ENCODE data around the gene SATB1. TPM values are rescaled to one million over a fixed set of nuclear protein-coding genes. Genes with fewer than 3 reads are reported as not detected.

SATB1 gene
- total RNA-seq, 2 donors from 2014 or later: 33.0 to 48.7 TPM

GRCh38 chr3:18346097-18346496 is 79.0 kb downstream of the SATB1 start:
- Histone ChIP-seq H3K36me3 (no peaks in the 10 kb centered on the region), H3K4me3 (no peak overlapping the region), H3K4me1 (ENCODE audit: control insufficient read depth in 1 of 2, low read depth in 2 of 2) (peaks cover 0 to 7% of the 10 kb centered on the region in 2 donors), H3K27me3 (replicated peaks; ENCODE audit: insufficient read depth) (no peaks in the 10 kb centered on the region), H3K27ac (no peak overlapping the region), H3K9me3 (no peaks in the 10 kb centered on the region)
- no peak for DNase-seq (ENCODE audit: low spot score)
- TF ChIP-seq, protein P1, sequence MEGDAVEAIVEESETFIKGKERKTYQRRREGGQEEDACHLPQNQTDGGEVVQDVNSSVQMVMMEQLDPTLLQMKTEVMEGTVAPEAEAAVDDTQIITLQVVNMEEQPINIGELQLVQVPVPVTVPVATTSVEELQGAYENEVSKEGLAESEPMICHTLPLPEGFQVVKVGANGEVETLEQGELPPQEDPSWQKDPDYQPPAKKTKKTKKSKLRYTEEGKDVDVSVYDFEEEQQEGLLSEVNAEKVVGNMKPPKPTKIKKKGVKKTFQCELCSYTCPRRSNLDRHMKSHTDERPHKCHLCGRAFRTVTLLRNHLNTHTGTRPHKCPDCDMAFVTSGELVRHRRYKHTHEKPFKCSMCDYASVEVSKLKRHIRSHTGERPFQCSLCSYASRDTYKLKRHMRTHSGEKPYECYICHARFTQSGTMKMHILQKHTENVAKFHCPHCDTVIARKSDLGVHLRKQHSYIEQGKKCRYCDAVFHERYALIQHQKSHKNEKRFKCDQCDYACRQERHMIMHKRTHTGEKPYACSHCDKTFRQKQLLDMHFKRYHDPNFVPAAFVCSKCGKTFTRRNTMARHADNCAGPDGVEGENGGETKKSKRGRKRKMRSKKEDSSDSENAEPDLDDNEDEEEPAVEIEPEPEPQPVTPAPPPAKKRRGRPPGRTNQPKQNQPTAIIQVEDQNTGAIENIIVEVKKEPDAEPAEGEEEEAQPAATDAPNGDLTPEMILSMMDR (IDR thresholded peaks at IDR 0.05): no peak
- no peak for ATAC-seq (ENCODE audit: insufficient number of reproducible peaks, low FRiP score, low read depth)

DNA sequence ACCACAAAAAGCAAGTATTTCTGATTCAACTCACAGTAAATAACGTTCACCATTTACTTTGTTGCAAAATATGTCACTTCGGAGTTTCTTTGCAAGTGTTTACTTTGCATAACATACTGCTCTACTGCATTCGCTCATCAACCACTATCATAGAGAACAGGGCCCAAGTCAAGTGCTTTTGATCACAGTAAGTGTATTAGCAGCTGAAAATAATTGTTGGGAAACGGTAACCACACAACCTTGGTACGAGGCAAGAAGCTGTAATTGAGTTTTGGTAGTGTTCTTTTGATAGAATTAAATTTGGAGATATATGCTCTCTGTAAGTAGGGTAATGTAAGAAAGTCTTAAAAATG is 80.1 kb downstream of the SATB1 start:
- Histone ChIP-seq H3K4me1 (ENCODE audit: control insufficient read depth in 1 of 2, low read depth in 2 of 2) (peaks cover 0 to 7% of the 10 kb centered on the region in 2 donors), H3K27me3 (replicated peaks; ENCODE audit: insufficient read depth) (no peaks in the 10 kb centered on the region), H3K4me3 (no peak overlapping the region), H3K9me3 (no peaks in the 10 kb centered on the region), H3K36me3 (no peaks in the 10 kb centered on the region), H3K27ac (no peak overlapping the region)
- TF ChIP-seq, protein P1 (IDR thresholded peaks at IDR 0.05): no peak
- DNase-seq (ENCODE audit: low spot score) (no peak), ATAC-seq (ENCODE audit: insufficient number of reproducible peaks, low FRiP score, low read depth) (no peak)

DNA sequence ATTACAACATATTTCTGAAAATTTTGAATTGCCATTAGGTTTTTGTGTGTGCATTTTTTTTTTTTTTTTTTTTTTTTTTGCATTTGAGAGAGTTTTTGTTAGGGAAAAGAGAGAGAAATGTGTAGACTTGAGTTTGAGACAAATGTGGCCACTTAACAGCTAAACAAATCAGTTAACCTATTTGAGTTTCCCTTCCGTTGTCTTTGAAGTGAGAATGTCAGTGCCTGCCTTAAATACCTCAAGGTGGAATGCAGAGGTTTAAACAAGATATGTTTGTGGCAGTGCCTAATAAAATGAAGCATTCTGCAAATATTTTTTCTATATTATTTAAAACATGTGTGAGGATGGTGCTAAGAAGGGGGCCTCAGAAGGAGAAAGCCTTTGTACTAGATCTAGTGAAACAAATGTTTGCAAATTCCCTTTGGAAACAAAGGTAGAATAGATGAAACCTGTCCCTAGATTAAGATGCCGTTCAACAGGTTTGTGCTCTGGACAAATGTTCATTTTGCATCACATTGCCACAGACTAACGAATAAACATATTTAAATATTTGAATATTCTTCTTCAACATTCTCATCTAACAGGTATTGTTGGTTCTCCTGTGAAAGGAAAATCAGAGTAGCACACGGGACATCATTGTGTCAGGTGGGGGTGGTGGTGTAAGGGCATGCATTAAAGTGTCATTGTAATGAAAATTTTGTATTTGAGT is 80.7 kb downstream of the SATB1 start:
- Histone ChIP-seq H3K4me1 (ENCODE audit: control insufficient read depth in 1 of 2, low read depth in 2 of 2) (peaks cover 0 to 7% of the 10 kb centered on the region in 2 donors), H3K27ac (no peak overlapping the region)
- no peak for ATAC-seq (ENCODE audit: insufficient number of reproducible peaks, low FRiP score, low read depth)

DNA sequence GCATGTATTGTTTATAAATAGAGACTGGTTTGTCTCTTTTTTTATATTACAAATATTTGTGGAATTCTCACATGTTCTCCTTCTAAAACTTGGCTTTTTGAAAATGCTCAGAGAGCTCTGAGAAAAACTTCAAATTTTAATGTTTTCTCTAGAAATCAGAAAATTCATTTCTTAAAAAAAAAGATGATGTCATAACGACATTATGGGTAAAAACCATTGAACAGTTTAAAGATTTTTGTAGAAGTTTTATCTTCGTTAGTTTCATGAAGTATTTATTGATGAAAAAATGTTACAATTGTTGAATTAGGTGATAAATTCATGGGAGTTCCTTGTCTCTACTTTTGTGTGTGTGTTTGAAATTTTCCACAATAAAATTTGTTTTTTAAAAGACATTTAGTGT is 81.3 kb downstream of the SATB1 start:
- Histone ChIP-seq H3K27ac (no peak overlapping the region), H3K36me3 (no peaks in the 10 kb centered on the region), H3K4me3 (no peak overlapping the region), H3K27me3 (replicated peaks; ENCODE audit: insufficient read depth) (no peaks in the 10 kb centered on the region), H3K4me1 (ENCODE audit: control insufficient read depth in 1 of 2, low read depth in 2 of 2) (peaks cover 0 to 7% of the 10 kb centered on the region in 2 donors), H3K9me3 (no peaks in the 10 kb centered on the region)
- TF ChIP-seq, protein P1 (IDR thresholded peaks at IDR 0.05): no peak
- DNase-seq (ENCODE audit: low spot score) (no peak), ATAC-seq (ENCODE audit: insufficient number of reproducible peaks, low FRiP score, low read depth) (no peak)

More for the DNA sequence above, 80.7 kb downstream of the SATB1 start:
- Histone ChIP-seq H3K4me3 (no peak overlapping the region), H3K36me3 (no peaks in the 10 kb centered on the region), H3K9me3 (no peaks in the 10 kb centered on the region), H3K27me3 (replicated peaks; ENCODE audit: insufficient read depth) (no peaks in the 10 kb centered on the region)
- DNase-seq (ENCODE audit: low spot score): no peak
- TF ChIP-seq, protein P1 (IDR thresholded peaks at IDR 0.05): no peak

DNA sequence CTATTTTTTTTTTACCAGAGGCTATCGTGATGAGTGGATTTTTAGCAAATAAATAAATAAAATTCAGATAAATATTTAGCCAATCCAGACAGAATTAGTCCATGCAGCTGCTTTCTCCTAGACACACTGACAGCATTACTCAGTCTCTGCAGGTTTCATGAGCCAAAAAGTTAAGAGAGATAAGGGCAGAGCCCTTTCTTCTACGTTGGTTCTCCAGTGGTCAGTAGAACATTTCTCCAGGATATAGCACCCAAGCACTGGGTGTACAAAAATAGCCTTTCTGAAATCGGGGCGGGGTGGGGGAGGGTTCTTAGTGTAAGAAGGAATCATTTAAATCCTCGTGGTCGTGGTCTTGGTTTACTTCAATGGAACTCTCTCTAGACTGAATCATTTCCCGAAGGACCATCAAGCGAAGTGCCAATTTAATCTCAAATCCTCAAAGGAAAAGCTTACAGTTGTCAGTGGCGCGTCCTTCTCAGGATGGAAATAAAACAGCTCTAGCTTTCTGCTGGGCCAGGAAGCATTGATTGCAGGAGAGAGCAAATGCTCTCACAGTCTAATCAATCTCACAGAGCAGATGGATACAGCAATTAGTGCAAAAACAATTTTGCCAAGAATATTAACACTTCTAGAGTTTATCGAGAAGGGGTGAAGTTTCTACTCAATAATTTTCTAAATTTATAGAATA is 86.2 kb downstream of the SATB1 start:
- TF ChIP-seq, protein P1 (IDR thresholded peaks at IDR 0.05): no peak
- DNase-seq (ENCODE audit: low spot score) (no peak), ATAC-seq (ENCODE audit: insufficient number of reproducible peaks, low FRiP score, low read depth) (no peak)
- H3K9me3 ChIP-seq: no peaks in the 10 kb centered on the region
- no peak overlapping the region for H3K27ac ChIP-seq
- H3K36me3 ChIP-seq: no peaks in the 10 kb centered on the region
- H3K4me1 ChIP-seq (ENCODE audit: control insufficient read depth in 1 of 2, low read depth in 2 of 2): no peaks in the 10 kb centered on the region
- H3K4me3 ChIP-seq: no peak overlapping the region
- H3K27me3 ChIP-seq (replicated peaks; ENCODE audit: insufficient read depth): no peaks in the 10 kb centered on the region
